MG63 (cell line): ENCODE measurements around the gene ZNF197. TPM values are rescaled to one million over a fixed set of nuclear protein-coding genes. Genes with fewer than 3 reads are reported as not detected.

Source experiments
- total RNA-seq: library from RNA; depleted of rRNA; stranded (reverse); fragments of >200 nt; shearing (Covaris generic); gene quantifications from 2 replicates; pipeline ENCODE4 v1.2.3, GENCODE V29; 2014; ENCODE audit warnings: low replicate concordance; rRNA removed

Gene ZNF197
- total RNA-seq, 1 experiment from 2014 or later: 4.5 TPM

Other genes starting within 250 kb of the ZNF197 start
- gene ZNF445, start 147.4 kb upstream of the ZNF197 start, total RNA-seq: 3.9 and 6.0 TPM in 2 replicates
- gene ZKSCAN7, start 69.8 kb upstream of the ZNF197 start, total RNA-seq: not detected in 2 replicates
- not detected in 2 replicates for gene ZNF660, start 40.1 kb upstream of the ZNF197 start, total RNA-seq
- gene ZNF35, start 23.7 kb downstream of the ZNF197 start, total RNA-seq: 5.3 and 6.8 TPM in 2 replicates
- gene ZNF502, start 87.6 kb downstream of the ZNF197 start, total RNA-seq: 0.89 and 2.9 TPM in 2 replicates
- gene ZNF501, start 104.6 kb downstream of the ZNF197 start, total RNA-seq: 0.79 and 1.2 TPM in 2 replicates
- gene KIAA1143, start 136.6 kb downstream of the ZNF197 start, total RNA-seq: 5.7 and 6.6 TPM in 2 replicates
- gene KIF15, start 136.8 kb downstream of the ZNF197 start, total RNA-seq: 14.1 and 18.1 TPM in 2 replicates
- gene TMEM42, start 236.9 kb downstream of the ZNF197 start, total RNA-seq: 0.69 and 1.5 TPM in 2 replicates
- gene TGM4, start 249.6 kb downstream of the ZNF197 start, total RNA-seq: 0.43 TPM in 1 of 2 replicates, not detected in the other